ENCODE measurements around the gene CREG2.

The CREG2 gene

DNA sequence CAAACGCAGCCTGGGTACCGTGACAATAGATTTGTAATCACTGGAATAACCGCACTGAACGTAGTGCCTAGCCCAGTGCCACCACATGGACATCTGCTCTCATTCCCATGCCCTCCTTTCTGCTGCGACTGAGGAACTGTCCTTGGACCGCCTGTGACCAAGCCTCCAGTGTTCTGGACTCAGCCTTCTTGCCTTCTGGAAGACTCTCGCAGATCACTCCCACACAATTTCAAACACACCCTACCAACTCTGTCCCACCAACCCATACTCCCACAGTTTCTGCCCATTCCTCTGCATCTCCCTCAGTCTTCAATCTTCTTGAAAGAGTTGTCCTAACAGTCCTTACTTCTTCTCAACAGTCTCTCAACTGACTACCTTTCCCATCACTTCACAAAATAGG lies 80.9 kb downstream of the CREG2 start:
- DNase-seq, result peak in 1 of 5 donors; percentile 17

DNA sequence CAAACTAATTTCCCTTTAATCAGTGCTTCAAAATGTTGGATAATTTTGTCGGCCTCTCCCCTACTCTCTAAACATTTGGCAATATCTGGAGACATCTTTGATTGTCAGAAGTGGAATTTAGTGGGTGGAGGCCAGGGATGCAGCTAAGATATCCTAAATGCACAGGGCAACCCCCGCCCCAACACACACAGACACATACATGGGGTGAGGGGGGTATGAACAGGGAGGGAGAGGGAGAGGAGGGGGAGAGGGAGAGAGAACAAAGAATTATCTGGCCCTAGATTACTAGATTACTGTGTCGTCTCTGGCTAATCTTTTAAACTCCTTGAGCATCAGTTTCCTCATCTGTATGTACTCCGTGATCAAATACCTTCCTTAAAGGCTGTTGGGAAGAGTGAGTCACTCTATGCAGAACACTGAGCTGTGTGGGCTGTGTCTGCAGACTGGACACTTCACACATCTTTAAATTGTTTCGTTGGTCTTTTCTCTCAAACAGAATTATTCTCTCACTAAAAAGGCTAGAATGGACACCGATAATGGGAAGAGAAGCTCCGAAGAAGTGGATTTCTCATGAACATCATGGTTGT lies 81.7 kb downstream of the CREG2 start:
- no peak for DNase-seq

DNA sequence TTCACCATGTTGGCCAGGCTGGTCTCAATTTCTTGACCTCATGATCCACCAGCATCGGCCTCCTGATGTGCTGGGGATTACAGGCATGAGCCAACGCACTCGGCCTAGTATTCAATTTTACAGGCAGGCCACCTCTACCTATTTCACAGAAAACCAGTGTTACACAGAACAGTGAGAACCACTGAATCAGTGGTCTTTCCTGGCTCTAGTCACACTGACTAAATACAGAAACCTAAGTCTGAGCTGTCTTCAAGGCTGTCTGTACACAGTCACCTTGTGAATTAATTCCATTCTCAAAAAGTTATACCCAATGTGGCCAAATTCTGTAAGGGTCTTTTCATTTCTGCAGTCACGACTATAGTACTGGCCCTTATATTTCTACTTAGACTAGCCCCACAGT lies 82.3 kb downstream of the CREG2 start:
- no peak for DNase-seq

DNA sequence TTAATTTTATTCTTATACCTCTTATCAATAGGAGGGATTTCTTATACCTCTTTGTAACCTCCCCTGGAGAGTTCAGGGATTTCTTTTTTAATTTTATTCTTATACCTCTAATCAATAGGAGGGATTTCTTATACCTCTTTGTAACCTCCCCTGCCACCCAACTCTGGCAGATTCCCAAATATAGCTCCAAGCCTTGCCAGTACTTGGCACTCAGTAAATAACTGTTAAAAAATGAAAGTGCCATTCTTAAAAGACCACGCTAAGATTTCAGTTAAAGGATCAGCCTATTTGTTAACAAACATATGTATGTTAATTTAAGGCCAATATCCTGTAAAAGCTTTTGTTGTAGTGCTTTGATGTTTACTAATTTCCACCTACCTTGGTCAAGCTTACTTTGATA lies 83.6 kb downstream of the CREG2 start:
- DNase-seq, result no peak

DNA sequence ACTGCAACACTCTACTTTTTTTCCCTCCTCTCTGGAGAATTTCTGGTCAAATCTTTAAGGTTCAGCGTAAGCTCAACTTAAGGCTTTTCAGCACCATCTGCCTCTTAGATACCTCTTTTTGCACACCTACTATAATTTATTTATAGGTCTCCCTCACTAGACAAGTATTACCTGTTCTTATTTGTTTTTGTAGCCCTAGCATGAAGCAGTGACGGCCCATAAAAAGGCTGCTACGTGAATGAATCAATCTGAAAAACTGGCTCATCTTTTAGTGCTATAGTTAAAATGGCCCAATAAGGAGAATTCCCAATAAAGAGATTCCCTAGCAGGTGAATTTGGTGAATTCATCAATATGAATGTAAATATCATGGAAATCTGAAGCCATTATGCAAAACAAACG lies 85.3 kb downstream of the CREG2 start:
- DNase-seq, result no peak

DNA sequence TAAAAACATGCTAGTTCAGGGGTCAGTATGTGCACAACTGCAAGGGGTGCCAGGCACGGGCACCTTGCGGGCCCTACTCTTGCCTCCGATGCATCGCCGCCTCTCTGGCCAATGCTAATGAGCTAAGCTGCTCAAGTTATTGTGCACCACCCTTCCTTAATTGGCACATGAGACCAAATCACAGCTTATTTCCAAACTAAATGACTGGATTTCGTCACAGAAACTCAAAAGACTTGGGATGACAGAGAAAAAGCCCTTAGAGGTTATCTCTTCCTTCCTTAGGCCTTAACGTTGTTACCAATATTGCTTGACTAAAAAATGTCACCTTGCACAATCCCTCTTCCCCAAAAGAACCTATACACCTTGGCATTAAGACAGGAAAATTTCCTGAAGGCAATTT lies 86.5 kb downstream of the CREG2 start:
- no peak for DNase-seq

DNA sequence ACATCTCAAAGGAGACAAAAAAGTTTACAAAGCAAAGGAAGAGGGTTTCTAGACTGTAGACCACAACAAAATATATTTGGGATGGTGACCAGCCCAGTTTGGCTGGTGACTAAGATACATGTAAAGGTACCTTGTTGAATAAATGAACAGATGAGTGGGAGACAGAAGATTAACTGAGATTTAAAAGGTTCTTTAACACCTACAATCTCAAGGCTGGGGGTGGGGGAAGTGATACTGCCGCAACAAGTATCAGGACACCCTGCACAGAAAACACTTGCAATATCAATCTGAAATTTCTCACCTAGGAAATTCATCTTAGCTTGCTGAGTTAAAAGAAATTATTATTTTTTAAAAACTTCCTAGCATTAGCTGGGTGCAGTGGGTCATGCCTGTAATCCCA lies 87.1 kb downstream of the CREG2 start:
- no peak for DNase-seq

DNA sequence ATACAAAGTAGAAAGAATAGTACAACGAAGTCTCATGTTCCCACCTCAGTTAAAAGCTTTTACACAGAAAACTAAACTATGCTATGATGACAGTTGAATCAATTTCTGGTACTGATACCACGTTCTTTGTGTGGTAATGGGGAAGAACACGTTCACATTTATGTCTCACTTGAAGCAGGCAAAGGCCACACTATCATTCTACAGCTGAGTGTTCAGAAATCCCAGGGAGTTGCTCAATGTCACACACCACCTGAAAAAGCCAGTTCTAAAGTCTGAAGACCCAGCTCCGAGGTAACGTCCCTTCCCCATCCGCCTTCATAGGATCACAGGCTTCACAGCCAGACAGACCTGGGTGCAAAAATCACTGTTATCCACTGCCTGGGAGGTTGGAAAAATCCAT lies 87.7 kb downstream of the CREG2 start:
- DNase-seq, result no peak

DNA sequence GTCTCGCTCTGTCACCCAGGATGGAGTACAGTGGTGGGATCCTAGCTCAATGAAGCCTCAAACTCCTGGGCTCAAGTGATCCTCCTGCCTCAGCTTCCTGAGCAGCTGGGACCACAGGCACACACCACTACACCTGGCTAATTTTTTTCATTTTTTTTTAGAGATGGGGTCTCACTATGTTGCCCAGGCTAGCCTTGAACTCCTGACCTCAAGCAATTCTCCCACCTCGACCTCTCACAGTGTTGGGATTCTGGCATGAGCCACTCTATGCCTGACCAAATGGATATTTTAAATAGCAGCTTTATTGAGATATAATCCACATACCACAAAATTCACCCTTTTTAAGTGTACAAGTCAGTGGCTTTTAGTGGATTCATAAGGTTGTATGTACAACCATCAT lies 89.9 kb downstream of the CREG2 start:
- no peak for DNase-seq

DNA sequence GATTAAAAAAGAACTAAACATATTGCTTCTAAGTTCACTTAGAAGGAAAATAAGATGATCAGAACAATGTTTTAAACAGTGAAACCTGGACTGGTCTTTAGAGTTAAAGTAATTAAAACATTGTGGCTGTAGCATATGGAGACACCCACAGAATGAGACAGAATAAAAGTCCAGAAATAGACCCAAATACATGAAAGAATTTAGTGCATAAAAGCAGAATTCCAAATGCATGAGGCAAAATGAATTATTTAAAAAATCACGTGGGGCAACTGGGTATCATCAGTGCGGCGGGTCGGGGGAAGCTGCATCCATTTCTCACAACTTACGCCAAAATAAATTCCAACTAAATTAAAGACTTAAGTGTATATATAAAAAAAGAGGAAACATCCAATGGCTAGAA lies 90.9 kb downstream of the CREG2 start:
- DNase-seq, result no peak

DNA sequence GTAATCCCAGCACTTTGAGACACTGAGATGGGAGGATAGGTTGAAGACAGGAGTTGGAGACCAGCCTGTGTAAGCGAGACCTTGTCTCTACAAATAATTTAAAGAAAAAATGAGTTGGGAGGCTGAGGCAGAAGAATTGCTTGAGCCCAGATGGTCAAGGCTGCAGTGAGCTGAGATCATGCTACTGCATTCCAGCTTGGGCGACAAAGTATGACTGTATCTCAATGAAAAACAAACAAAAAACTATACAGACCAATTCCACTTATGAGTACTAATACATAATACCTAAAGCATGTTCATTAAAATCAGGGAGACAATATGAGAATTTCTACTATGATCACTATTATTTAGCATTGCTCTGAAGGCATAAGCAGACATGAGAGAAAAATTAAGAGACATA lies 91.4 kb downstream of the CREG2 start:
- no peak for DNase-seq

Data from T-helper 1 cell (primary cell).